Pancreas (tissue), 10 donors: Measurements from ENCODE around the gene COMMD1. TPM values are rescaled to one million over a fixed set of nuclear protein-coding genes. Genes with fewer than 3 reads are reported as not detected.

Experiments used
- ATAC-seq, 4 donors: fragments of 200-7000 bp; cut with Tn5 transposase; one replicate each; pipeline versions ENCODE4 v1.8.0 to v1.9.1; 2020; ENCODE audit warnings: mild to moderate bottlenecking in 4 of 4, moderate library complexity in 4 of 4
- DNase-seq, 6 donors: peaks; one replicate each; pipeline ENCODE4 v3.0.0-alpha.2; 2020
- FAIRE-seq: peaks from 2 replicates; lab custom pipeline; 2012; peaks lifted over from hg19 to GRCh38; lab: Jason Lieb, UNC
- H3K27ac ChIP-seq, 4 donors: fragments of 200-600 bp; sonication (generic); 1 replicate in 3 of 4; 2 replicates in 1 of 4; pipeline versions ENCODE4 v1.5.0 to v1.8.0; 2020
- H3K27me3 ChIP-seq, 4 donors: fragments of 200-600 bp; one replicate each; pipeline ENCODE4 v1.8.0; 2021
- H3K36me3 ChIP-seq, 3 donors: fragments of 200-600 bp; sonication (generic) in 1 of 3; one replicate each; pipeline versions ENCODE4 v1.5.0 to v1.8.0; 2020 to 2021
- H3K4me1 ChIP-seq, 3 donors: fragments of 200-600 bp; one replicate each; pipeline ENCODE4 v1.8.0; 2021
- H3K4me3 ChIP-seq, 4 donors: fragments of 200-600 bp; sonication (generic) in 2 of 4; one replicate each; pipeline versions ENCODE4 v1.5.0 to v1.8.0; 2020 to 2021
- H3K9me3 ChIP-seq, 4 donors: fragments of 200-600 bp; one replicate each; pipeline ENCODE4 v1.8.0; 2021
- CTCF ChIP-seq, 4 donors: fragments of 200-600 bp; sonication (generic) in 3 of 4; IDR thresholded peaks; one replicate each; pipeline versions ENCODE4 v1.5.0 to v1.8.0; 2021; ENCODE audit warnings: antibody characterized with exemption in 4 of 4
- WGBS, 2 donors: extraction: QIAGEN DNeasy Blood & Tissue Kit; methylation state at CpG; one replicate each; pipeline ENCODE4 v1.1.7; 2013; 5-methylcytosine and 5-hydroxymethylcytosine counted together
- intact Hi-C, 3 donors: fragments of 100-400 bp; cut with DNase I; formaldehyde crosslinking; loops; one replicate each; pipeline versions ENCODE4 v1.11.1 to v1.14.2; 2022
- polyA plus RNA-seq, 2 donors: library from polyadenylated mRNA; stranded (reverse); fragments of 200-250 nt; gene quantifications; one replicate each; pipeline ENCODE4 v1.2.3, GENCODE V29; 2013
- total RNA-seq, 6 donors: library from RNA; stranded (reverse); fragmentation: NEBNext Ultra II Directional in 4 of 6; extraction: Animal tissue kit (Norgen Biotek cat#: 25700) in 4 of 6; gene quantifications; one replicate each; pipeline versions ENCODE4 v1.2.1 to v1.2.4, GENCODE V29; 2021 to 2023
- donor health status: healthy with polysubstance abuse.
- donor health status: DM: no; HTN: no; CAD: no; lungs with moderate emphysema.
- donor health status: DM: no; HTN: no; CAD: no.
- donor health status: control.
- donor health status: control.
- donor health status: Bipolar disorder and iron deficiency.
- donor health status: DM: yes; HTN: yes; CAD: no.
- donor health status: DM: no; HTN: no; CAD: no.
- donor health status: DM: no; HTN: no; CAD: no.
- donor health status: DM: yes; HTN: yes; CAD: no.

COMMD1 gene
- total and polyA plus RNA-seq, 8 donors = 9.3 to 27.0 (median 15.8) TPM

- ATAC-seq (no peak), DNase-seq (no peak), FAIRE-seq (no peak)
- no peaks in the 10 kb centered on the region for H3K4me1 ChIP-seq
- intact Hi-C loops = no loop called here
- H3K4me3 ChIP-seq = no peak overlapping the region
- no peak for TF ChIP-seq CTCF (IDR thresholded peaks at IDR 0.05)
- WGBS, 2 donors = 96 to 100% methylated on average over 2 of the region's 2 CpGs
- no peaks in the 10 kb centered on the region for H3K27me3 ChIP-seq
- no peak overlapping the region for H3K27ac ChIP-seq
- H3K9me3 ChIP-seq = no peaks in the 10 kb centered on the region
- H3K36me3 ChIP-seq = no peaks in the 10 kb centered on the region
These were observed 227.9 kb downstream of the COMMD1 start for GRCh38 chr2:62133320-62133823.

- TF ChIP-seq CTCF (IDR thresholded peaks at IDR 0.05) = no peak
- ATAC-seq (no peak), FAIRE-seq (no peak), DNase-seq (no peak)
- Histone ChIP-seq H3K4me1 (no peaks in the 10 kb centered on the region), H3K27ac (no peak overlapping the region), H3K9me3 (no peaks in the 10 kb centered on the region), H3K36me3 (no peaks in the 10 kb centered on the region), H3K4me3 (no peak overlapping the region), H3K27me3 (no peaks in the 10 kb centered on the region)
- intact Hi-C loops = no loop called here
- 62% methylated on average over 3 of the region's 3 CpGs for WGBS, 2 donors
These were observed 231.7 kb downstream of the COMMD1 start for GRCh38 chr2:62136956-62137830.

GRCh38 chr2:62140426-62141141 lies 235.1 kb downstream of the COMMD1 start:
- intact Hi-C loops = no loop called here
- Histone ChIP-seq H3K4me1 (no peaks in the 10 kb centered on the region), H3K4me3 (no peak overlapping the region), H3K36me3 (no peaks in the 10 kb centered on the region), H3K9me3 (no peaks in the 10 kb centered on the region), H3K27me3 (no peaks in the 10 kb centered on the region), H3K27ac (no peak overlapping the region)
- TF ChIP-seq CTCF (IDR thresholded peaks at IDR 0.05) = no peak
- DNase-seq (no peak), FAIRE-seq (no peak), ATAC-seq (no peak)
- WGBS, 2 donors = 93 to 95% methylated on average over 5 of the region's 5 CpGs

GRCh38 chr2:62141142-62141740 lies 235.8 kb downstream of the COMMD1 start:
- no peak for FAIRE-seq
- TF ChIP-seq CTCF (IDR thresholded peaks at IDR 0.05) = no peak
- Histone ChIP-seq H3K9me3 (no peaks in the 10 kb centered on the region), H3K36me3 (no peaks in the 10 kb centered on the region), H3K4me1 (no peaks in the 10 kb centered on the region), H3K27me3 (no peaks in the 10 kb centered on the region), H3K4me3 (no peak overlapping the region), H3K27ac (no peak overlapping the region)
- no peak for DNase-seq
- ATAC-seq = no peak
- 74 to 84% methylated on average over 2 of the region's 2 CpGs for whole genome bisulfite sequencing, 2 donors
- intact Hi-C loops = no loop called here
